ENCODE measurements around the gene ARFRP1.

ARFRP1 gene

DNA sequence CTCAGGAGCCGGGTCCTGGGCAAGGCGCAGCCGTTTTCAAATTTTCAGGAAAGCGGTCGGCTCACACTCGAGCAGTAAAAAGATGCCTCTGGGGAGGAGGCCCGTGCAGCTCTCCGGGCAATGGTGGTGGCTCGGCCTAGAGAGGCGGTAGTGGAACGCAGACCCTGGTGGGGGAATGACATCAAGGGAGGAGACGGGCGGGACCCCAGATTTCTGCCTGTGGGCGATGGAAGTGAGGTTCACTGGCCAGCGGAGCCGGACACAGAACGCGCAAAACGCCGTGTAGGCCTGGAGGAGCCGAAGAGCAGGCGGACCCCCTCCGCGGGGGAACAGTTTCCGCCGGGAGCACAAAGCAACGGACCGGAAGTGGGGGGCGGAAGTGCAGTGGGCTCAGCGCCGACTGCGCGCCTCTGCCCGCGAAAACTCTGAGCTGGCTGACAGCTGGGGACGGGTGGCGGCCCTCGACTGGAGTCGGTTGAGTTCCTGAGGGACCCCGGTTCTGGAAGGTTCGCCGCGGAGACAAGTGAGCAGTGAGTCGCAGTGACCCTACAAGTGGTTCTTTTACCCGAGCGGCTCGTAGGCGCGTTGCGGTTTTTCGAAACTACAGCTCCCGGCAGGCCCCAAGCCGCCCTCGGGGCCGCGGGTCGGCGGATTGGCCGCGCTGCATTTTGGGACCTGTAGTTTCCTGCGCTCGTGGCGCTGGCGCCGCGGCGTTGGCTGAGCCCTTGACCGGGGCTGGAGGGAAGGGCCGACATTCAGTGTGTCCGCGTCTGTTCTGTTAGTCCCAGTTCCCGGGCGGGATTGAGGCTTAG lies 49.6 kb downstream of the ARFRP1 start, which contains the start of gene RTEL1:
Gene RTEL1 (plus strand): TSS at position 376 of the 812 bp plus-strand sequence. CDS start 1,091 bp downstream, outside the sequence.
- TF ChIP-seq SPI1 (IDR thresholded peaks at IDR 0.05; ENCODE audit: borderline replicate concordance, low read depth) (no peak; the same call in 1 of the 2 replicates), POLR2AphosphoS5 (IDR thresholded peaks at IDR 0.05; ENCODE audit: low read depth) (peak; percentile 59; the same call in 1 of the 2 replicates), CTCF (IDR thresholded peaks at IDR 0.05; ENCODE audit: insufficient read depth, low read length) (no peak), GABPA (IDR thresholded peaks at IDR 0.05; ENCODE audit: low read depth) (peak; percentile 100)
- TF ChIP-seq, protein P1, sequence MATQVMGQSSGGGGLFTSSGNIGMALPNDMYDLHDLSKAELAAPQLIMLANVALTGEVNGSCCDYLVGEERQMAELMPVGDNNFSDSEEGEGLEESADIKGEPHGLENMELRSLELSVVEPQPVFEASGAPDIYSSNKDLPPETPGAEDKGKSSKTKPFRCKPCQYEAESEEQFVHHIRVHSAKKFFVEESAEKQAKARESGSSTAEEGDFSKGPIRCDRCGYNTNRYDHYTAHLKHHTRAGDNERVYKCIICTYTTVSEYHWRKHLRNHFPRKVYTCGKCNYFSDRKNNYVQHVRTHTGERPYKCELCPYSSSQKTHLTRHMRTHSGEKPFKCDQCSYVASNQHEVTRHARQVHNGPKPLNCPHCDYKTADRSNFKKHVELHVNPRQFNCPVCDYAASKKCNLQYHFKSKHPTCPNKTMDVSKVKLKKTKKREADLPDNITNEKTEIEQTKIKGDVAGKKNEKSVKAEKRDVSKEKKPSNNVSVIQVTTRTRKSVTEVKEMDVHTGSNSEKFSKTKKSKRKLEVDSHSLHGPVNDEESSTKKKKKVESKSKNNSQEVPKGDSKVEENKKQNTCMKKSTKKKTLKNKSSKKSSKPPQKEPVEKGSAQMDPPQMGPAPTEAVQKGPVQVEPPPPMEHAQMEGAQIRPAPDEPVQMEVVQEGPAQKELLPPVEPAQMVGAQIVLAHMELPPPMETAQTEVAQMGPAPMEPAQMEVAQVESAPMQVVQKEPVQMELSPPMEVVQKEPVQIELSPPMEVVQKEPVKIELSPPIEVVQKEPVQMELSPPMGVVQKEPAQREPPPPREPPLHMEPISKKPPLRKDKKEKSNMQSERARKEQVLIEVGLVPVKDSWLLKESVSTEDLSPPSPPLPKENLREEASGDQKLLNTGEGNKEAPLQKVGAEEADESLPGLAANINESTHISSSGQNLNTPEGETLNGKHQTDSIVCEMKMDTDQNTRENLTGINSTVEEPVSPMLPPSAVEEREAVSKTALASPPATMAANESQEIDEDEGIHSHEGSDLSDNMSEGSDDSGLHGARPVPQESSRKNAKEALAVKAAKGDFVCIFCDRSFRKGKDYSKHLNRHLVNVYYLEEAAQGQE (IDR thresholded peaks at IDR 0.05; ENCODE audit: insufficient replicate concordance, low read depth), result peak; percentile 68
- Histone ChIP-seq H3K27me3 (ENCODE audit: insufficient read depth, poor library complexity, severe bottlenecking) (no peaks in the 10 kb centered on the region), H3K27ac (replicated peaks) (peak within 1 kb of the TSS; percentile 86), H3K4me3 (replicated peaks; ENCODE audit: insufficient read depth, low read length) (peak within 1 kb of the TSS; percentile 91)
- peak; percentile 83 to 90 for DNase-seq (ENCODE audit: low read depth in 1 of 2, low spot score in 1 of 2)

- DNase-seq (ENCODE audit: low read depth in 1 of 2, low spot score in 1 of 2), result no peak
- H3K27me3 ChIP-seq (ENCODE audit: insufficient read depth, poor library complexity, severe bottlenecking), result peaks cover 3% of the 10 kb centered on the region
- H3K4me3 ChIP-seq (replicated peaks; ENCODE audit: insufficient read depth, low read length), result peak overlapping the region; percentile 91; the same call in 1 of the 2 replicates
- peak overlapping the region; percentile 86 for H3K27ac ChIP-seq (replicated peaks)
- TF ChIP-seq POLR2AphosphoS5 (IDR thresholded peaks at IDR 0.05; ENCODE audit: low read depth) (no peak), SPI1 (IDR thresholded peaks at IDR 0.05; ENCODE audit: borderline replicate concordance, low read depth) (no peak), CTCF (IDR thresholded peaks at IDR 0.05; ENCODE audit: insufficient read depth, low read length) (no peak), GABPA (IDR thresholded peaks at IDR 0.05; ENCODE audit: low read depth) (no peak)
- TF ChIP-seq, protein P1 (IDR thresholded peaks at IDR 0.05; ENCODE audit: insufficient replicate concordance, low read depth), result no peak
These were observed 50.4 kb downstream of the ARFRP1 start for GRCh38 chr20:63657260-63657936.

DNA sequence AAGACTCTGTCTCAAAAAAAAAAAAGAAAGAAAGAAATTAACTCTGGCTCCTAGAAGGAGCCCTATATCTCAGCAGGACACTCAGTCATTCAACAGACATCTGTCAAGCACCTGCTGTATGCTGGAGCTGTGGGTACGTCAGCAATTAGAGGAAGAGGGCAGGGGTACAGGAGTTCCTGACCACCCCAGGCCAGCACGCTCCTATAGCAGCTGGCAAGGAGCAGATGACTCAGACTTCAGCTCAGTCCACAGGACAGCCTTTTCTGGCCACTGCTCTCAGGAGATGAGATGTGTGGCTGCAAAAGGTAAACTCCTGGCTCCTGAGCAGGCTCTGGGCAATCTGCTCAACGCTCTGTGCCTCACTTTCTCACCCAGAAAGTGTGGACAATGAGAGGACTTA lies 51.3 kb downstream of the ARFRP1 start:
- TF ChIP-seq SPI1 (IDR thresholded peaks at IDR 0.05; ENCODE audit: borderline replicate concordance, low read depth) (no peak), GABPA (IDR thresholded peaks at IDR 0.05; ENCODE audit: low read depth) (no peak), POLR2AphosphoS5 (IDR thresholded peaks at IDR 0.05; ENCODE audit: low read depth) (no peak), CTCF (IDR thresholded peaks at IDR 0.05; ENCODE audit: insufficient read depth, low read length) (no peak)
- TF ChIP-seq, protein P1 (IDR thresholded peaks at IDR 0.05; ENCODE audit: insufficient replicate concordance, low read depth), result no peak
- no peak for DNase-seq (ENCODE audit: low read depth in 1 of 2, low spot score in 1 of 2)
- Histone ChIP-seq H3K4me3 (replicated peaks; ENCODE audit: insufficient read depth, low read length) (no peak overlapping the region), H3K27me3 (ENCODE audit: insufficient read depth, poor library complexity, severe bottlenecking) (peaks cover 8% of the 10 kb centered on the region), H3K27ac (replicated peaks) (no peak overlapping the region)

Measured in HL-60 (cell line).